Measurements from ENCODE around the gene RFESD.
"Not testable (repeated sequence)": the region's sequence is repeated elsewhere in the genome, so short reads cannot be mapped to it uniquely, and the experiment has no call there.

Gene RFESD

DNA sequence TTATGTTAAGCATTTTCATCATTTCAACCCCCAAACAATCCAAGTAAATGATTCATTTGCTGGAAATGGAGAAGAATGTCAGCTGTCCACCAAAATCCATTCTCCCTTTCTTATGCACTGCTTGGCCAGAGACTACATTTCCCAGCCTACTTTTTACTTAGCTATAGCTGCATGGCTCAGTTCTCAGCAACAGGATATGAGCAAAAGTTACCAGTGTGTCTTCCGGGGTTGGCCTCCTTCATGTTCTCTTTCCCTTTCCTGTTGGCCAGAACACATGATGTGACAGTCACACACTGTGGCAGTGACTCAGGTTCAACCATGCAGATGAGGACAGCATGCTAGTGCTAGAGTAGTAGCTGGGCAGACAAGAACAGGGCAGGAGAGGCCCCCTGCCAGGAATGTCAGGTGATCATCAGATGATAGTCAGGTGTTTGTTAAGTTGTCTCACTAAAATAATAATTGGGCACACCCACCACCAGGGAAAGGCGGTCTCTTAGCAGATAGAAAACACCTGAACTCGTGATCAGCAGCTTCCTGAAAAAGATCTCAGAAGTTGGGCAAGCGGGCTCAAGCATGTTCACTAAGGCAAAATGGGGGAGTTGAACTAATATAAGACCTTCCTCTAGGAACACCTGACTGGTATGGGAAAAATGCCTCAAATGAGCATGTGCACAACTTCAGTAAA is 14.4 kb upstream of the RFESD start:
- Histone ChIP-seq H3K36me3 (ENCODE audit: insufficient read depth, low read length) (no peaks in the 10 kb centered on the region), H3K4me3 (no peak overlapping the region), H3K27ac (no peak overlapping the region), H3K9me3 (ENCODE audit: low read depth, low read length) (no peaks in the 10 kb centered on the region), H3K9ac (ENCODE audit: insufficient read length) (no peak overlapping the region)
- TF ChIP-seq EZH2 (IDR thresholded peaks at IDR 0.05) (no peak), POLR2AphosphoS5 (IDR thresholded peaks at IDR 0.05; ENCODE audit: borderline replicate concordance, low read depth, low read length) (no peak), FOXP2 (optimal IDR thresholded peaks at IDR 0.05; ENCODE audit: control extremely low read depth, extremely low read length, insufficient read depth) (no peak)
- DNase-seq (ENCODE audit: low read depth, low spot score): no peak

DNA sequence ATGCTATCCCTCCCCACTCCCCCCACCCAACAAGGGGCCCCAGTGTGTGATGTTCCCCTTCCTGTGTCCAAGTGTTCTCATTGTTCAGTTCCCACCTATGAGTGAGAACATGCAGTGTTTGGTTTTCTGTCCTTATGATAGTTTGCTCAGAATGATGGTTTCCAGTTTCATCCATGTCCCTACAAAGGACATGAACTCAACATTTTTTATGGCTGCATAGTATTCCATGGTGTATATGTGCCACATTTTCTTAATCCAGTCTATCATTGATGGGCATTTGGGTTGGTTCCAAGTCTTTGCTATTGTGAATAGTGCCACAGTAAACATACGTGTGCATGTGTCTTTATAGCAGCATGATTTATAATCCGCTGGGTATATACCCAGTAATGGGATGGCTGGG is 13.6 kb upstream of the RFESD start:
- not testable (repeated sequence) for H3K27ac ChIP-seq; H3K9me3 ChIP-seq (ENCODE audit: low read depth, low read length); H3K4me3 ChIP-seq; H3K36me3 ChIP-seq (ENCODE audit: insufficient read depth, low read length); H3K9ac ChIP-seq (ENCODE audit: insufficient read length); DNase-seq (ENCODE audit: low read depth, low spot score)

DNA sequence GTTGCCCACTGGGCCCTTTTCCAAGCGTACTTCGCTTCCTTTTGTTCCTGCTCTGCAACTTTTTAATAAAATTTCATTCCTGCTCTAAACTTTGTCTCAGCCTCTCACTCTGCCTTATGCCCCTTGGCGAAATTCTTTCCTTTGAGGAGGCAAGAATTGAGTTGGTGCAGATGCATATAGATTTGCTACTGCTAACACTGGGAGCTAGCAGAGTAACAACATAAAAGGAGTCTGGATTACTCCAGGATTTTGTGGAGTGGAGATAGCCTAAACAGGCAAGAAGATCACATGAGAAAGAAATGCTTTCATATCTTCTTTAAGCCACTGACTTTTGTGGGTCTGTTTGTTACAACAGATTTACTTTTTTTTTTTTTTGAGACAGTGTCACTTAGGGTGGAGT is 12.9 kb upstream of the RFESD start:
- no peaks in the 10 kb centered on the region for H3K9me3 ChIP-seq (ENCODE audit: low read depth, low read length)
- TF ChIP-seq POLR2AphosphoS5 (IDR thresholded peaks at IDR 0.05; ENCODE audit: borderline replicate concordance, low read depth, low read length) (no peak), EZH2 (IDR thresholded peaks at IDR 0.05) (no peak), FOXP2 (optimal IDR thresholded peaks at IDR 0.05; ENCODE audit: control extremely low read depth, extremely low read length, insufficient read depth) (no peak)
- no peak for DNase-seq (ENCODE audit: low read depth, low spot score)
- no peak overlapping the region for H3K27ac ChIP-seq
- H3K9ac ChIP-seq (ENCODE audit: insufficient read length): no peak overlapping the region
- no peaks in the 10 kb centered on the region for H3K36me3 ChIP-seq (ENCODE audit: insufficient read depth, low read length)
- H3K4me3 ChIP-seq: no peak overlapping the region

DNA sequence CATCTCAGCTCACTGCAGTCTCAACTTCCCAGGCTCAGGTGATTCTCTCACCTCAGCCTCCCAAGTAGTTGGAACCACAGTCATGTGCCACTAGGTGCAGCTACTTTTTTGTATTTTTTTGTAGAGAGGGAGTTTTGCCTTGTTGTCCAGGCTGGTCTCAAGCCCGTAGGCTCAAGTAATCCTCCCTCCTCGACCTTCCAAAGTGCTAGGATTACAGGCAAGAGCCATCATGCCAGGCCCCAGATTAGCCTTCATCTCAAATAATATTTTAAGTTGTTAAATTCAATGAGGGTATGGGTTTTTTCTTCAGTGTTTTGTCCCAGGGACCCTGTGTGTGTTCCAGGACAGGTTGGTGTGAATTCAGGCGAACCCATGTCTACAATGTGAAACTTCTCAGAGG is 12.5 kb upstream of the RFESD start:
- no peak overlapping the region for H3K9ac ChIP-seq (ENCODE audit: insufficient read length)
- no peak for DNase-seq (ENCODE audit: low read depth, low spot score)
- no peaks in the 10 kb centered on the region for H3K9me3 ChIP-seq (ENCODE audit: low read depth, low read length)
- H3K27ac ChIP-seq: no peak overlapping the region
- H3K36me3 ChIP-seq (ENCODE audit: insufficient read depth, low read length): no peaks in the 10 kb centered on the region
- TF ChIP-seq FOXP2 (optimal IDR thresholded peaks at IDR 0.05; ENCODE audit: control extremely low read depth, extremely low read length, insufficient read depth) (no peak), POLR2AphosphoS5 (IDR thresholded peaks at IDR 0.05; ENCODE audit: borderline replicate concordance, low read depth, low read length) (no peak), EZH2 (IDR thresholded peaks at IDR 0.05) (no peak)
- no peak overlapping the region for H3K4me3 ChIP-seq

DNA sequence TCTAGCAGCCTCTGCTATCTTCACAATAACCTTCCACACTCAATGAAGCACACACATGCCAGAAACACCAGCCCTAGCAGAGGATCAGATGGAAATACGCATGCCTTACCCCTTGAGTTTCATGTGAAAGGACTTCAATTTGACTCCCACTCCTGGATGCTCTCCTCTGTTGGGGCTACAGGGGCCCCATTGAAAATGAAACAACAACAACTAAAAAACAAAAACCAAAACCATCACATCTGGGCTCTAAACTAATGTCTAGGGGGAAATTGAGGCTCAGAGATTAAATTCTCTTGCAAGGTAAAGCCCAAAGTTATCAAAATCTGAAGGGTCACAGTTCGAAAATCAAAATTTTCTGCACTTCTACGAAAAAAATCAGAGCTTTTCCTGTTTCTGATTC is 7.9 kb upstream of the RFESD start:
- Histone ChIP-seq H3K36me3 (ENCODE audit: insufficient read depth, low read length) (no peaks in the 10 kb centered on the region), H3K27ac (no peak overlapping the region), H3K9ac (ENCODE audit: insufficient read length) (no peak overlapping the region), H3K4me3 (no peak overlapping the region), H3K9me3 (ENCODE audit: low read depth, low read length) (no peaks in the 10 kb centered on the region)
- DNase-seq (ENCODE audit: low read depth, low spot score): no peak
- no peak for TF ChIP-seq EZH2 (IDR thresholded peaks at IDR 0.05)
- TF ChIP-seq POLR2AphosphoS5 (IDR thresholded peaks at IDR 0.05; ENCODE audit: borderline replicate concordance, low read depth, low read length): no peak
- TF ChIP-seq FOXP2 (optimal IDR thresholded peaks at IDR 0.05; ENCODE audit: control extremely low read depth, extremely low read length, insufficient read depth): no peak

DNA sequence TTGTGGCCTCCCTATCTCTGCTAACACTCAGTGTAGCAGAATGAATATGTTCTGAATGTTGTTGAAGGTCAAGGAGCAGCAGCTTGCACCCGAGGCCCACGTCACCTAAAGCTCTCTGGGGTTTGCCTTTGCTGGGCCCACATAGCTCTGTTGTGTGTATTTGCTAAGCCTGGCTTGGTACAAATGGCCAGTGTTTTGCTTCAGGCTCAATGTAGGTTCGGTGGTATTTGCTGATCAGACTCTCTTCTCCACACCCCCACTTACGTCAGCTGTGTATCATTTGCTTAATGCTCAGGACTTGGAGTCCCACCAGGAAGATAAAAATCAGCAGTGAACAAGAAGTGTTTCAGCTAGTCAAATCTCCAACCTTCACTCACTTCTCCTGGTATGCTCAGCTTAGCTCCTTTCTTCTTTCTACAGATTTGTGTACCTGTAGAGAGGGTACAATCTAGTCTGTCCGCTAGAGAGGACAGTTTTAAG is 4.8 kb upstream of the RFESD start:
- Histone ChIP-seq H3K36me3 (ENCODE audit: insufficient read depth, low read length) (no peaks in the 10 kb centered on the region), H3K27ac (no peak overlapping the region), H3K9ac (ENCODE audit: insufficient read length) (no peak overlapping the region), H3K9me3 (ENCODE audit: low read depth, low read length) (no peaks in the 10 kb centered on the region), H3K4me3 (no peak overlapping the region)
- DNase-seq (ENCODE audit: low read depth, low spot score): no peak
- TF ChIP-seq POLR2AphosphoS5 (IDR thresholded peaks at IDR 0.05; ENCODE audit: borderline replicate concordance, low read depth, low read length) (no peak), EZH2 (IDR thresholded peaks at IDR 0.05) (no peak), FOXP2 (optimal IDR thresholded peaks at IDR 0.05; ENCODE audit: control extremely low read depth, extremely low read length, insufficient read depth) (no peak)

DNA sequence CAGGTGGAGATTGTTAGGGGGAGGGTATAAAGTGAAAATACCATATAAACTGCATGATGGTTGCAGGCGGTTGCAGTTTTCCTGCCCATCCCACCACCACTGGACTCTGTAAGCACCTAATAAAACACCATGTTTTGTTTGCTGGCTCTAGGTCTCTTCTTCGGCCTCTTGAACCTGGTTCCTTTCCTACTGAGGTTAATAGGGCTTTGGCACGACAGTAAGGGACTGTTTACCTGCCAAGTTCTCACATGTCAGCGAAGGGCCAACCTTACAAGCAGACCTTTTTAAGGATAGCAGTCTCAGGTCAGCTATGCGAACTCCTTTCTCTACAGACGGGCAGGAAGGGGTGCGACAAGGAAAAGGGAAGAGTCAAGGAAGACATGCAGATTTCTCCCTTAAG is 3.4 kb upstream of the RFESD start:
- TF ChIP-seq POLR2AphosphoS5 (IDR thresholded peaks at IDR 0.05; ENCODE audit: borderline replicate concordance, low read depth, low read length) (no peak), FOXP2 (optimal IDR thresholded peaks at IDR 0.05; ENCODE audit: control extremely low read depth, extremely low read length, insufficient read depth) (no peak), EZH2 (IDR thresholded peaks at IDR 0.05) (no peak)
- no peaks in the 10 kb centered on the region for H3K36me3 ChIP-seq (ENCODE audit: insufficient read depth, low read length)
- H3K9ac ChIP-seq (ENCODE audit: insufficient read length): no peak overlapping the region
- no peaks in the 10 kb centered on the region for H3K9me3 ChIP-seq (ENCODE audit: low read depth, low read length)
- H3K4me3 ChIP-seq: no peak overlapping the region
- no peak for DNase-seq (ENCODE audit: low read depth, low spot score)
- no peak overlapping the region for H3K27ac ChIP-seq

DNA sequence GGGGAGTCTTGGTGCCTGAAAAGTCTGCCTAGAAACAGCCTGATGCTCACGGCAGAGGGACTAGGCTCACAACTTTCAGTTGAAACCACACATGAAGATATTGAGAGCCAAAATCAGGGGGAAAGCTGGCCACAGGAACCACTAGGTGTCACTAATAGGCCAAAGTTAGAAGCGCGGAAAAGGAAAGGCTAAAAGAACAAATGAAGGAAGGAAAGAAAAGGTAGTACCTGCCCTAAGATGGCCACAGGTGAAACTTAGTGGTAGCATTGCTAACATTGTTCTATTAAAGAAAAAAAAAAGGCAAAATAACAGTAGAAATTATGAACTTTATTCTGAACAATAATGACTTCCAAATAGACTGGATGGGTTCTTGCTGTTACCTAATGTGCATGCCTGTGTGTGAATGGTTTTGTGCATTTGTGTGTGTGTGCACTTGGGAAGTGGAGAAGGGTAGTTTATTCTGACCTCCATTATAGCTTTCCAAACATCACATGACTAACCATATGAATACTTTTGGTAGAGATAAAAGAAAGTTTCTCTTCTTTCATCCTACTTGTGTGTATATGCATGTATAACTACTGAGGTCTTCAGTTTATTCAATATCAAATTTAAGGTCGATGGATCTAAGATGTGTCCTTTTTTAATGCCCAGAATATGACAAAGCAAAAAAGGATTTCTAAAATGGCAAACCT is 2.1 kb upstream of the RFESD start:
- DNase-seq (ENCODE audit: low read depth, low spot score): no peak
- H3K9ac ChIP-seq (ENCODE audit: insufficient read length): no peak overlapping the region
- TF ChIP-seq EZH2 (IDR thresholded peaks at IDR 0.05) (no peak), POLR2AphosphoS5 (IDR thresholded peaks at IDR 0.05; ENCODE audit: borderline replicate concordance, low read depth, low read length) (no peak), FOXP2 (optimal IDR thresholded peaks at IDR 0.05; ENCODE audit: control extremely low read depth, extremely low read length, insufficient read depth) (no peak)
- H3K9me3 ChIP-seq (ENCODE audit: low read depth, low read length): no peaks in the 10 kb centered on the region
- no peak overlapping the region for H3K27ac ChIP-seq
- H3K36me3 ChIP-seq (ENCODE audit: insufficient read depth, low read length): no peaks in the 10 kb centered on the region
- H3K4me3 ChIP-seq: no peak overlapping the region

DNA sequence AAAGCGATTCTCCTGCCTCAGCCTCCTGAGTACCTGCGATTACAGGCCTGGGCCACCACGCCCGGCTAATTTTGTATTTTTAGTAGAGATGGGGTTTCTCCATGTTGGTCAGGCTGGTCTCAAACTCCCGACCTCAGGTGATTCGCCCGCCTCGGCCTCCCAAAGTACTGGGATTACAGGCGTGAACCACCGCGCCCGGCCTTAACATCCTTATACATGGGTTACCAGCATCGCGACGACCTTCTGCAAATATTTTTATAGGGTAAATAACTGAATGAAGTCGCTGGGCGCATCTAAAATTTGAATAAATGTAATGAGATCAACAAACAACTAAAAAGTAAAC is 380 bp upstream of the RFESD start:
- H3K27ac ChIP-seq; H3K36me3 ChIP-seq (ENCODE audit: insufficient read depth, low read length); DNase-seq (ENCODE audit: low read depth, low spot score); H3K9ac ChIP-seq (ENCODE audit: insufficient read length); H3K9me3 ChIP-seq (ENCODE audit: low read depth, low read length): not testable (repeated sequence)
- peak overlapping the region; percentile 84 for H3K4me3 ChIP-seq

All from SK-N-MC (cell line).